ENCODE results near the gene MACF1. TPM values are rescaled to one million over a fixed set of nuclear protein-coding genes. Genes with fewer than 3 reads are reported as not detected.

MACF1 gene
- total RNA-seq, 2 donors from 2014 or later, result 154 to 355 TPM

- H3K36me3 ChIP-seq, result no peaks in the 10 kb centered on the region
- DNase-seq (ENCODE audit: low spot score), result no peak
- intact Hi-C loops (cut with DNase I), result loop anchor here (10.0 kb wide), 2 partner anchors 269 to 669 kb away; no protein-coding TSS in a partner anchor
- H3K4me1 ChIP-seq (replicated peaks), result no peaks in the 10 kb centered on the region
- no peak for TF ChIP-seq CTCF (IDR thresholded peaks at IDR 0.05)
- no peaks in the 10 kb centered on the region for H3K9me3 ChIP-seq
- H3K4me3 ChIP-seq, result no peak overlapping the region
- no peak overlapping the region for H3K27ac ChIP-seq
- WGBS, result 96% methylated on average over 1 of the region's 1 CpG
- no peaks in the 10 kb centered on the region for H3K27me3 ChIP-seq (replicated peaks; ENCODE audit: insufficient read depth)
Observed at GRCh38 chr1:39533442-39533841, 328.9 kb downstream of the MACF1 start.

Other genes starting within 250 kb of the MACF1 start
- gene AKIRIN1, start 213.4 kb upstream of the MACF1 start, total RNA-seq, result 100 to 1,000 TPM in 1 of 2 donors, 10 to 100 TPM in 1; 55.7 to 108 TPM
- 100 to 1,000 TPM; 310 to 473 TPM for gene NDUFS5, start 178.3 kb upstream of the MACF1 start, total RNA-seq

All from prostate gland (tissue), 2 donors.